K562 (cell line): Measurements from ENCODE around the gene GOLT1A. TPM values are rescaled to one million over a fixed set of nuclear protein-coding genes. Genes with fewer than 3 reads are reported as not detected.

Source experiments
- ATAC-seq: fragments of 200-7000 bp; cut with Tn5 transposase; 3 replicates; pipeline ENCODE4 v1.9.1; 2020; ENCODE audit warnings: moderate library complexity
- BruUV-seq: library from RNA; stranded (reverse); fragments of 400-500 nt; replicated peaks from 2 replicates; lab custom pipeline; 2021; lab: Mats Ljungman, UMichigan
- CTCF ChIA-PET: fragments of 300-600 bp; formaldehyde crosslinking; extraction: SDS; loops from one replicate; lab custom pipeline; 2021; ENCODE audit warnings: low intra/inter-chr PET ratio; lab: Yijun Ruan, JAX
- POLR2A ChIA-PET: fragments of 300-600, 350-650 bp; sonication (Branson Sonifier 250); formaldehyde crosslinking; extraction: SDS; loops from one replicate; lab custom pipeline; 2021; ENCODE audit warnings: antibody characterized with exemption, inconsistent platforms; lab: Yijun Ruan, JAX
- DNase-seq, 4 experiments: peaks; one replicate each; pipeline versions ENCODE4 v3.0.0 to v3.0.0-alpha.2; 2011 to 2018; ENCODE audit warnings: low spot score in 3 of 4, mixed read lengths in 3 of 4; ENCODE audit errors: extremely low read depth in 1 of 4
- FAIRE-seq: peaks from 2 replicates; lab custom pipeline; 2011; peaks lifted over from hg19 to GRCh38; lab: Jason Lieb, UNC
- H2AFZ ChIP-seq: 2 replicates; pipeline ENCODE4 v1.6.0; 2011; ENCODE audit warnings: low read depth, low read length, control low read depth, inconsistent platforms
- H3K27ac ChIP-seq: fragments of 200-600 bp; 3 replicates; pipeline ENCODE4 v1.8.0; 2011; ENCODE audit warnings: low read depth, mild to moderate bottlenecking, control low read depth, inconsistent platforms, low read length, moderate library complexity, mixed read lengths; ENCODE audit errors: extremely low read depth
- H3K27me3 ChIP-seq, 2 experiments: fragments of 300-600 bp in 1 of 2; 2 replicates in 1 of 2; 3 replicates in 1 of 2; pipeline versions ENCODE4 v1.6.0 to v1.8.0; 2011; ENCODE audit warnings: inconsistent platforms in 2 of 2, low read length in 2 of 2, mild to moderate bottlenecking in 1 of 2, mixed read lengths in 1 of 2, moderate library complexity in 1 of 2; ENCODE audit not compliant: control insufficient read depth in 2 of 2, insufficient read depth in 2 of 2
- H3K36me3 ChIP-seq: fragments of 300-600 bp; 3 replicates; pipeline ENCODE4 v1.8.0; 2011; ENCODE audit warnings: mild to moderate bottlenecking, low read length, inconsistent platforms; ENCODE audit not compliant: control insufficient read depth, insufficient read depth
- H3K4me1 ChIP-seq, 2 experiments: fragments of 200-600 bp in 1 of 2; replicated peaks in 1 of 2; 2 replicates in 1 of 2; 3 replicates in 1 of 2; pipeline versions ENCODE4 v1.5.1 to v1.8.0; 2011; ENCODE audit warnings: inconsistent platforms in 2 of 2, low read length in 2 of 2, mild to moderate bottlenecking in 1 of 2, mixed read lengths in 1 of 2, moderate library complexity in 1 of 2; ENCODE audit not compliant: control insufficient read depth in 2 of 2, insufficient read depth in 2 of 2
- H3K4me2 ChIP-seq: 2 replicates; pipeline ENCODE4 v1.6.1; 2011; ENCODE audit warnings: low read length, control low read depth, inconsistent platforms, mixed read lengths; ENCODE audit not compliant: insufficient read depth
- H3K4me3 ChIP-seq: fragments of 200-600 bp; sonication (generic), shearing (Covaris generic); 2 replicates; pipeline ENCODE4 v1.5.1; 2016; ENCODE audit warnings: control low read depth, inconsistent platforms
- H3K79me2 ChIP-seq: fragments of 200-600 bp; 3 replicates; pipeline ENCODE4 v1.8.0; 2011; ENCODE audit warnings: low read length, inconsistent platforms; ENCODE audit not compliant: control insufficient read depth, insufficient read depth
- H3K9ac ChIP-seq, 2 experiments: 2 replicates each; pipeline versions ENCODE4 v1.6.0 to v1.6.1; 2011; ENCODE audit warnings: low read depth in 2 of 2, low read length in 2 of 2, control low read depth in 1 of 2, inconsistent platforms in 1 of 2, mild to moderate bottlenecking in 1 of 2, mixed read lengths in 1 of 2; ENCODE audit not compliant: insufficient read depth in 1 of 2
- H3K9me1 ChIP-seq: one replicate; pipeline ENCODE4 v1.6.0; 2011; ENCODE audit warnings: inconsistent platforms, mild to moderate bottlenecking, low read length, moderate library complexity; ENCODE audit not compliant: control insufficient read depth, insufficient read depth
- H3K9me3 ChIP-seq: replicated peaks from 2 replicates; pipeline ENCODE4 v1.5.1; 2011; ENCODE audit warnings: low read depth, low read length, inconsistent platforms; ENCODE audit not compliant: control insufficient read depth, insufficient read depth
- H4K20me1 ChIP-seq: replicated peaks from 2 replicates; pipeline ENCODE4 v1.6.1; 2011; ENCODE audit warnings: low read length, inconsistent platforms, mixed read lengths; ENCODE audit not compliant: control insufficient read depth, insufficient read depth
- ARNT ChIP-seq, 2 experiments: fragments of 450-650 bp; IDR thresholded peaks; 2 replicates each; pipeline ENCODE4 v1.6.1; 2016; ENCODE audit warnings: mild to moderate bottlenecking in 1 of 2
- CSDE1 ChIP-seq, 2 experiments: fragments of 450-650 bp; IDR thresholded peaks; 2 replicates each; pipeline ENCODE4 v1.6.1; 2016; ENCODE audit warnings: mild to moderate bottlenecking in 1 of 2
- HNRNPL ChIP-seq: fragments of 200-400 bp; formaldehyde crosslinking; IDR thresholded peaks from 2 replicates; pipeline ENCODE4 v1.6.1; 2017; ENCODE audit warnings: low read depth, mild to moderate bottlenecking, low read length
- SMAD3 ChIP-seq: fragments of 450-650 bp; formaldehyde crosslinking; conservative IDR thresholded peaks from 2 replicates; pipeline ENCODE4 v1.4.0; 2020; ENCODE audit warnings: mild to moderate bottlenecking
- ZFP36 ChIP-seq: fragments of 150-350 bp; IDR thresholded peaks from 2 replicates; pipeline ENCODE4 v1.6.1; 2018; ENCODE audit warnings: low read length, low read depth; ENCODE audit not compliant: partially characterized antibody
- ZNF133 ChIP-seq: fragments of 250-450 bp; sonication (Bioruptor Pico); IDR thresholded peaks from 2 replicates; pipeline ENCODE4 v1.4.0; 2020; ENCODE audit warnings: mild to moderate bottlenecking
- WGBS: fragments of 100-300 bp; shearing (Covaris generic); methylation state at CpG from one replicate; pipeline ENCODE4 v1.1.6; 2016; ENCODE audit warnings: low coverage, mixed read lengths; ENCODE audit not compliant: insufficient coverage; ENCODE audit errors: missing lambda C conversion rate; 5-methylcytosine and 5-hydroxymethylcytosine counted together
- in situ Hi-C: fragments of 300-500 bp; cut with MboI; formaldehyde crosslinking; loops from 4 replicates; pipeline ENCODE4 v1.15.0; 2018; ENCODE audit warnings: inconsistent platforms, mixed read lengths
- intact Hi-C: fragments of 100-400 bp; cut with micrococcal nuclease; formaldehyde crosslinking; loops from 2 replicates; pipeline ENCODE4 v1.14.2; 2022
- polyA plus RNA-seq, 8 experiments: library from polyadenylated mRNA; depleted of rRNA in 4 of 8; stranded (reverse) in 5 of 8; unstranded in 3 of 8; fragments of >200 nt; fragmentation: Nextera tagmentation in 2 of 8; fragmentation: Illumina TruSeq in 1 of 8; extraction: Ambion mirVana in 2 of 8; extraction: Trizol in 1 of 8; gene quantifications; 2 replicates each; pipeline versions ENCODE4 v1.2.1 to v1.2.3, GENCODE V29; 2011 to 2014; ENCODE audit warnings: inconsistent platforms in 1 of 8, missing spikeins in 1 of 8
- total RNA-seq, 7 experiments: library from RNA; depleted of rRNA in 6 of 7; stranded (reverse); fragments of >200 nt in 6 of 7; fragmentation: Illumina TruSeq in 2 of 7; extraction: Trizol in 2 of 7; gene quantifications; 2 replicates each; pipeline versions ENCODE4 v1.2.1 to v1.2.3, GENCODE V29; 2011 to 2021; ENCODE audit warnings: low replicate concordance in 1 of 7
- TF ChIP-seq, protein P1 (sequence below), 2 experiments: fragments of 200-800 bp in 1 of 2; sonication (Bioruptor generic) in 1 of 2; sonication (generic) in 1 of 2; formaldehyde crosslinking in 1 of 2; IDR thresholded peaks in 1 of 2; conservative IDR thresholded peaks in 1 of 2; 2 replicates each; pipeline versions ENCODE4 v1.5.0 to v1.6.1; 2016 to 2020; ENCODE audit warnings: missing compliant biosample characterization in 1 of 2, missing genetic modification characterization in 1 of 2, missing genetic modification reagents in 1 of 2
- TF ChIP-seq, protein P2 (sequence below): fragments of 450-650 bp; IDR thresholded peaks from 2 replicates; pipeline ENCODE4 v1.6.1; 2018; ENCODE audit not compliant: partially characterized antibody
- TF ChIP-seq, protein P3 (sequence below): sonication (generic); formaldehyde crosslinking; IDR thresholded peaks from 2 replicates; pipeline ENCODE4 v1.8.0; 2022; ENCODE audit warnings: mild to moderate bottlenecking, missing genetic modification reagents, borderline replicate concordance
- TF ChIP-seq, protein P4 (sequence below): sonication (generic); formaldehyde crosslinking; IDR thresholded peaks from 2 replicates; pipeline ENCODE4 v1.8.1; 2023; ENCODE audit warnings: mild to moderate bottlenecking, missing genetic modification reagents
- TF ChIP-seq, protein P5 (sequence below): sonication (generic); formaldehyde crosslinking; IDR thresholded peaks from 2 replicates; pipeline ENCODE4 v1.8.0; 2023; ENCODE audit warnings: mild to moderate bottlenecking, missing genetic modification reagents

Gene GOLT1A
- total and polyA plus RNA-seq, 9 of the 15 experiments (the other 6 are each of a cell fraction or from before 2014, with no cell fraction given): not detected

DNA sequence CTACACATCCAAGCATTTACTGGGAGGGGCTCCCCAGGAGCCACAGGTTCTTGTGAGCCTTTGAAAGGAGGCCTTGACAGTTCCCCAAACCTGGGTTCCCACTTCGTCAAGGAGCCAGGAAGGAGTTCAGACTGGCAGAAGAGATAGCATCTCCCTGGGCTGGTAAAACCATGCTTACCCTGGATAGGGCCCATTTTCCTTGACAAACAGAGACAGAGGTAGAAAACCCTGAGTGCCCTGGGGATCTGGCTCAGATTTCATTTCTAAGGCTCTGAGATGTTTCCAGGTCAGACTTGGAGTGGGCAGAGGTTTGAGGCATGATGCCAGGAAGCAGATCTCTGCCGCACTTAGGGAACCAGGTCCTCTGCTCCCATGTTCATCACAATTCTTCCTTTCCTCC lies 64.7 kb downstream of the GOLT1A start:
- DNase-seq (no peak), FAIRE-seq (no peak), ATAC-seq (no peak)
- ChIA-PET POLR2A (interaction anchor here (0.6 kb wide), 1 partner anchor 67 kb away, joined by 3 read pairs; no protein-coding TSS in a partner anchor), CTCF (no interaction called here)
- no peak overlapping the region for H3K27ac ChIP-seq
- no peaks in the 10 kb centered on the region for H3K9me1 ChIP-seq
- no peak overlapping the region for H3K9ac ChIP-seq
- H4K20me1 ChIP-seq: peaks cover 19% of the 10 kb centered on the region
- H3K27me3 ChIP-seq: peaks cover 16 to 51% of the 10 kb centered on the region in 2 experiments
- intact Hi-C loops: no loop called here
- 3% methylated on average over 2 of the region's 2 CpGs for WGBS
- no peak overlapping the region for H3K4me2 ChIP-seq
- no peak overlapping the region for H3K4me3 ChIP-seq
- in situ Hi-C loops: no loop called here
- H2AFZ ChIP-seq: no peak overlapping the region
- BruUV-seq: no TSS peak
- H3K36me3 ChIP-seq: no peaks in the 10 kb centered on the region
- no peaks in the 10 kb centered on the region for H3K79me2 ChIP-seq
- no peaks in the 10 kb centered on the region for H3K9me3 ChIP-seq
- peaks cover 0 to 21% of the 10 kb centered on the region in 2 experiments; a peak in 2 of 5 replicates for H3K4me1 ChIP-seq
- TF ChIP-seq ZFP36 (no peak), SMAD3 (CRISPR knock-in tag) (no peak), CSDE1 (IDR thresholded peaks at IDR 0.05) (no peak), ARNT (IDR thresholded peaks at IDR 0.05) (no peak), ZNF133 (CRISPR knock-in tag) (no peak), HNRNPL (no peak)
- TF ChIP-seq, protein P1, sequence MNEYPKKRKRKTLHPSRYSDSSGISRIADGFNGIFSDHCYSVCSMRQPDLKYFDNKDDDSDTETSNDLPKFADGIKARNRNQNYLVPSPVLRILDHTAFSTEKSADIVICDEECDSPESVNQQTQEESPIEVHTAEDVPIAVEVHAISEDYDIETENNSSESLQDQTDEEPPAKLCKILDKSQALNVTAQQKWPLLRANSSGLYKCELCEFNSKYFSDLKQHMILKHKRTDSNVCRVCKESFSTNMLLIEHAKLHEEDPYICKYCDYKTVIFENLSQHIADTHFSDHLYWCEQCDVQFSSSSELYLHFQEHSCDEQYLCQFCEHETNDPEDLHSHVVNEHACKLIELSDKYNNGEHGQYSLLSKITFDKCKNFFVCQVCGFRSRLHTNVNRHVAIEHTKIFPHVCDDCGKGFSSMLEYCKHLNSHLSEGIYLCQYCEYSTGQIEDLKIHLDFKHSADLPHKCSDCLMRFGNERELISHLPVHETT (CRISPR knock-in tag; conservative IDR thresholded peaks at IDR 0.05 in 1 of 2, IDR thresholded peaks at IDR 0.05 in 1 of 2): no peak
- TF ChIP-seq, protein P2, sequence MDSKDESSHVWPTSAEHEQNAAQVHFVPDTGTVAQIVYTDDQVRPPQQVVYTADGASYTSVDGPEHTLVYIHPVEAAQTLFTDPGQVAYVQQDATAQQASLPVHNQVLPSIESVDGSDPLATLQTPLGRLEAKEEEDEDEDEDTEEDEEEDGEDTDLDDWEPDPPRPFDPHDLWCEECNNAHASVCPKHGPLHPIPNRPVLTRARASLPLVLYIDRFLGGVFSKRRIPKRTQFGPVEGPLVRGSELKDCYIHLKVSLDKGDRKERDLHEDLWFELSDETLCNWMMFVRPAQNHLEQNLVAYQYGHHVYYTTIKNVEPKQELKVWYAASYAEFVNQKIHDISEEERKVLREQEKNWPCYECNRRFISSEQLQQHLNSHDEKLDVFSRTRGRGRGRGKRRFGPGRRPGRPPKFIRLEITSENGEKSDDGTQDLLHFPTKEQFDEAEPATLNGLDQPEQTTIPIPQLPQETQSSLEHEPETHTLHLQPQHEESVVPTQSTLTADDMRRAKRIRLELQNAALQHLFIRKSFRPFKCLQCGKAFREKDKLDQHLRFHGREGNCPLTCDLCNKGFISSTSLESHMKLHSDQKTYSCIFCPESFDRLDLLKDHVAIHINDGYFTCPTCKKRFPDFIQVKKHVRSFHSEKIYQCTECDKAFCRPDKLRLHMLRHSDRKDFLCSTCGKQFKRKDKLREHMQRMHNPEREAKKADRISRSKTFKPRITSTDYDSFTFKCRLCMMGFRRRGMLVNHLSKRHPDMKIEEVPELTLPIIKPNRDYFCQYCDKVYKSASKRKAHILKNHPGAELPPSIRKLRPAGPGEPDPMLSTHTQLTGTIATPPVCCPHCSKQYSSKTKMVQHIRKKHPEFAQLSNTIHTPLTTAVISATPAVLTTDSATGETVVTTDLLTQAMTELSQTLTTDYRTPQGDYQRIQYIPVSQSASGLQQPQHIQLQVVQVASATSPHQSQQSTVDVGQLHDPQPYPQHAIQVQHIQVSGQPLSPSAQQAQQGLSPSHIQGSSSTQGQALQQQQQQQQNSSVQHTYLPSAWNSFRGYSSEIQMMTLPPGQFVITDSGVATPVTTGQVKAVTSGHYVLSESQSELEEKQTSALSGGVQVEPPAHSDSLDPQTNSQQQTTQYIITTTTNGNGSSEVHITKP: no peak
- TF ChIP-seq, protein P3, sequence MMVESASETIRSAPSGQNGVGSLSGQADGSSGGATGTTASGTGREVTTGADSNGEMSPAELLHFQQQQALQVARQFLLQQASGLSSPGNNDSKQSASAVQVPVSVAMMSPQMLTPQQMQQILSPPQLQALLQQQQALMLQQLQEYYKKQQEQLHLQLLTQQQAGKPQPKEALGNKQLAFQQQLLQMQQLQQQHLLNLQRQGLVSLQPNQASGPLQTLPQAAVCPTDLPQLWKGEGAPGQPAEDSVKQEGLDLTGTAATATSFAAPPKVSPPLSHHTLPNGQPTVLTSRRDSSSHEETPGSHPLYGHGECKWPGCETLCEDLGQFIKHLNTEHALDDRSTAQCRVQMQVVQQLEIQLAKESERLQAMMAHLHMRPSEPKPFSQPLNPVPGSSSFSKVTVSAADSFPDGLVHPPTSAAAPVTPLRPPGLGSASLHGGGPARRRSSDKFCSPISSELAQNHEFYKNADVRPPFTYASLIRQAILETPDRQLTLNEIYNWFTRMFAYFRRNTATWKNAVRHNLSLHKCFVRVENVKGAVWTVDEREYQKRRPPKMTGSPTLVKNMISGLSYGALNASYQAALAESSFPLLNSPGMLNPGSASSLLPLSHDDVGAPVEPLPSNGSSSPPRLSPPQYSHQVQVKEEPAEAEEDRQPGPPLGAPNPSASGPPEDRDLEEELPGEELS (CRISPR knock-in tag): no peak
- TF ChIP-seq, protein P4, sequence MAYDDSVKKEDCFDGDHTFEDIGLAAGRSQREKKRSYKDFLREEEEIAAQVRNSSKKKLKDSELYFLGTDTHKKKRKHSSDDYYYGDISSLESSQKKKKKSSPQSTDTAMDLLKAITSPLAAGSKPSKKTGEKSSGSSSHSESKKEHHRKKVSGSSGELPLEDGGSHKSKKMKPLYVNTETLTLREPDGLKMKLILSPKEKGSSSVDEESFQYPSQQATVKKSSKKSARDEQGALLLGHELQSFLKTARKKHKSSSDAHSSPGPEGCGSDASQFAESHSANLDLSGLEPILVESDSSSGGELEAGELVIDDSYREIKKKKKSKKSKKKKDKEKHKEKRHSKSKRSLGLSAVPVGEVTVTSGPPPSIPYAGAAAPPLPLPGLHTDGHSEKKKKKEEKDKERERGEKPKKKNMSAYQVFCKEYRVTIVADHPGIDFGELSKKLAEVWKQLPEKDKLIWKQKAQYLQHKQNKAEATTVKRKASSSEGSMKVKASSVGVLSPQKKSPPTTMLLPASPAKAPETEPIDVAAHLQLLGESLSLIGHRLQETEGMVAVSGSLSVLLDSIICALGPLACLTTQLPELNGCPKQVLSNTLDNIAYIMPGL (CRISPR knock-in tag): no peak
- TF ChIP-seq, protein P5, sequence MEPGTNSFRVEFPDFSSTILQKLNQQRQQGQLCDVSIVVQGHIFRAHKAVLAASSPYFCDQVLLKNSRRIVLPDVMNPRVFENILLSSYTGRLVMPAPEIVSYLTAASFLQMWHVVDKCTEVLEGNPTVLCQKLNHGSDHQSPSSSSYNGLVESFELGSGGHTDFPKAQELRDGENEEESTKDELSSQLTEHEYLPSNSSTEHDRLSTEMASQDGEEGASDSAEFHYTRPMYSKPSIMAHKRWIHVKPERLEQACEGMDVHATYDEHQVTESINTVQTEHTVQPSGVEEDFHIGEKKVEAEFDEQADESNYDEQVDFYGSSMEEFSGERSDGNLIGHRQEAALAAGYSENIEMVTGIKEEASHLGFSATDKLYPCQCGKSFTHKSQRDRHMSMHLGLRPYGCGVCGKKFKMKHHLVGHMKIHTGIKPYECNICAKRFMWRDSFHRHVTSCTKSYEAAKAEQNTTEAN: no peak
